Ascending aorta (tissue), 2 donors: ENCODE data around the gene SCUBE3. TPM values are rescaled to one million over a fixed set of nuclear protein-coding genes. Genes with fewer than 3 reads are reported as not detected.
A peak's percentile ranks its signal among the peaks of the same experiment; 100 is the strongest.

Source experiments
- DNase-seq, 2 donors: peaks; one replicate each; pipeline ENCODE4 v3.0.0-alpha.2; 2019; ENCODE audit warnings: low spot score in 2 of 2
- H3K27ac ChIP-seq, 2 donors: fragments of 200-600 bp; sonication (generic); one replicate each; pipeline ENCODE4 v1.5.1; 2016 to 2017; ENCODE audit warnings: mild to moderate bottlenecking in 1 of 2
- H3K27me3 ChIP-seq: fragments of 200-600 bp; sonication (generic); one replicate; pipeline ENCODE4 v1.5.1; 2017
- H3K36me3 ChIP-seq, 2 donors: fragments of 200-600 bp; sonication (generic); one replicate each; pipeline ENCODE4 v1.5.1; 2016
- H3K4me1 ChIP-seq, 2 donors: fragments of 200-600 bp; sonication (generic); one replicate each; pipeline ENCODE4 v1.5.1; 2016 to 2017; ENCODE audit warnings: mild to moderate bottlenecking in 1 of 2
- H3K4me3 ChIP-seq, 2 donors: fragments of 200-600 bp; sonication (generic); one replicate each; pipeline ENCODE4 v1.5.1; 2016 to 2017; ENCODE audit warnings: mild to moderate bottlenecking in 1 of 2
- H3K9me3 ChIP-seq, 2 donors: fragments of 200-600 bp; sonication (generic); one replicate each; pipeline ENCODE4 v1.5.1; 2016
- intact Hi-C: fragments of 100-400 bp; cut with DNase I; formaldehyde crosslinking; loops from one replicate; pipeline ENCODE4 v1.15.1; 2023
- total RNA-seq: library from RNA; depleted of rRNA; stranded (reverse); fragments of >200 nt; gene quantifications from one replicate; pipeline ENCODE4 v1.1.0, GENCODE V29; 2016
- TF ChIP-seq, protein P1 (sequence below), 3 experiments: fragments of 200-600 bp in 2 of 3; fragments of 450-650 bp in 1 of 3; sonication (generic) in 2 of 3; IDR thresholded peaks; one replicate each; pipeline ENCODE4 v1.5.1; 2016 to 2019; ENCODE audit warnings: antibody characterized with exemption in 3 of 3, mild to moderate bottlenecking in 1 of 3, moderate library complexity in 1 of 3

The SCUBE3 gene
- total RNA-seq, 1 donor from 2014 or later, result 29.5 TPM

GRCh38 chr6:35260591-35261570, 47.1 kb downstream of the SCUBE3 start:
- intact Hi-C loops, result loop anchor here (5.0 kb wide), 1 partner anchor 244 kb away; no protein-coding TSS in a partner anchor
- Histone ChIP-seq H3K27me3 (no peaks in the 10 kb centered on the region), H3K27ac (peak overlapping the region; percentile 97 to 98), H3K9me3 (no peaks in the 10 kb centered on the region), H3K4me3 (peak overlapping the region; percentile 77 to 89), H3K36me3 (no peaks in the 10 kb centered on the region), H3K4me1 (peaks cover 0 to 8% of the 10 kb centered on the region in 2 donors)
- TF ChIP-seq, protein P1, sequence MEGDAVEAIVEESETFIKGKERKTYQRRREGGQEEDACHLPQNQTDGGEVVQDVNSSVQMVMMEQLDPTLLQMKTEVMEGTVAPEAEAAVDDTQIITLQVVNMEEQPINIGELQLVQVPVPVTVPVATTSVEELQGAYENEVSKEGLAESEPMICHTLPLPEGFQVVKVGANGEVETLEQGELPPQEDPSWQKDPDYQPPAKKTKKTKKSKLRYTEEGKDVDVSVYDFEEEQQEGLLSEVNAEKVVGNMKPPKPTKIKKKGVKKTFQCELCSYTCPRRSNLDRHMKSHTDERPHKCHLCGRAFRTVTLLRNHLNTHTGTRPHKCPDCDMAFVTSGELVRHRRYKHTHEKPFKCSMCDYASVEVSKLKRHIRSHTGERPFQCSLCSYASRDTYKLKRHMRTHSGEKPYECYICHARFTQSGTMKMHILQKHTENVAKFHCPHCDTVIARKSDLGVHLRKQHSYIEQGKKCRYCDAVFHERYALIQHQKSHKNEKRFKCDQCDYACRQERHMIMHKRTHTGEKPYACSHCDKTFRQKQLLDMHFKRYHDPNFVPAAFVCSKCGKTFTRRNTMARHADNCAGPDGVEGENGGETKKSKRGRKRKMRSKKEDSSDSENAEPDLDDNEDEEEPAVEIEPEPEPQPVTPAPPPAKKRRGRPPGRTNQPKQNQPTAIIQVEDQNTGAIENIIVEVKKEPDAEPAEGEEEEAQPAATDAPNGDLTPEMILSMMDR (IDR thresholded peaks at IDR 0.05), result no peak
- no peak for DNase-seq

DNA sequence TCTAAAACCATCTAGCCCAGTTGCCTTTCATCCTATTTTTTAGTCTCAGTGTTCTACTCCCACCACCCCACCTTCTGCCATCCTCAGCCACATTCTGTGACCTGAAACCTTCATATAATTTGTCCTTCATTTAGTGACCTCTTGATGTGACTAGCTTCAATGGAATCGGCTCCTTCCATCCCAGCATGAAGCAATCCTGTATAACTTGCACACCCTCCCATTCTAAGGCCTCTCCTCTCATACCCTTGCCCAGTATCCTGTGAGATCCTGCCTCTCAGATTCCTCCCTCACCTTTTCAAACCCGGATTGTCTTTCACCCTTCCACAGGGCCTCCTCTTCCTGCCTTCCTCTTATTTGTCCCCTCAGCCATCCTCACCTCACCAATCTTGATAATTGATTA, 48.8 kb downstream of the SCUBE3 start:
- no peaks in the 10 kb centered on the region for H3K9me3 ChIP-seq
- no peak for DNase-seq
- no peaks in the 10 kb centered on the region for H3K27me3 ChIP-seq
- no peak overlapping the region for H3K4me3 ChIP-seq
- H3K27ac ChIP-seq, result peak overlapping the region in 1 of 2 donors; percentile 42
- H3K36me3 ChIP-seq, result no peaks in the 10 kb centered on the region
- TF ChIP-seq, protein P1 (IDR thresholded peaks at IDR 0.05), result no peak
- intact Hi-C loops, result loop anchor here (5.0 kb wide), 1 partner anchor 245 kb away; no protein-coding TSS in a partner anchor
- H3K4me1 ChIP-seq, result peaks cover 0 to 7% of the 10 kb centered on the region in 2 donors

DNA sequence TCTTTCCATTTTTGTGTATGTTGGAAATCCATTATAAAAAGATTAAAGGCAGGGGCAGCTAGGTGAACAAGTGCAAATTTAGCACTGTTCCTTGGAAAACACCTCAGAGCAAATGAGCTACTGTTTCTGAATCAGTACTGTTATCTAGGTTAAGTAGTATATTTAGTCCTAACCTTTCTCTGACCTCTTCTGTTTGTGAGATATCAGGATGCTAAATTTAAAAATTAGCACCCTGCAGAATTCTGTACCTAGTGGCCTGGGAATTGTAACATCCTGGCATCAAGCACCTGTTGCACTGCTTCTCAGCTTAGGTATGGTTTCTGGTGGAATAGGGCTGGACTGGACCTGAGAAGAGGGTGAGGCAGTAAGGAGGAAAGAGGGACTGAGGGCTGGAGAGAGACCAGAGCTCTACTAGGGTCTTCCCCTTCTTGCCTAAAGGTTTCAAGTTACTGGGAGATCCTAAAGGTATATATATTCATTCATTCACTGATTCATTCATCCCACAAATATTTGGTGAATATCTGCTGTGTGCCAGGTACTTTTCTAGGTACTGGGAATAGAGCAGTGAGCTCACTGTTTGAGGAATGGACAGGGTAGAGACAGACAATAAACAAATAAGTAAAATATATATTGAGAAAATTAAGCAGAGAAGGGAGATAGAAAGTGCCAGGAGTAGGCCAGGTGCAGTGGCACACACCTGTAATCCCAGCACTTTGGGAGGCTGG, 51.0 kb downstream of the SCUBE3 start:
- TF ChIP-seq, protein P1 (IDR thresholded peaks at IDR 0.05), result no peak
- no peaks in the 10 kb centered on the region for H3K27me3 ChIP-seq
- no peaks in the 10 kb centered on the region for H3K36me3 ChIP-seq
- intact Hi-C loops, result loop anchor here (5.0 kb wide), 1 partner anchor 247 kb away; no protein-coding TSS in a partner anchor
- peaks cover 0 to 3% of the 10 kb centered on the region in 2 donors for H3K4me1 ChIP-seq
- no peak overlapping the region for H3K27ac ChIP-seq
- no peaks in the 10 kb centered on the region for H3K9me3 ChIP-seq
- H3K4me3 ChIP-seq, result no peak overlapping the region
- DNase-seq, result no peak

DNA sequence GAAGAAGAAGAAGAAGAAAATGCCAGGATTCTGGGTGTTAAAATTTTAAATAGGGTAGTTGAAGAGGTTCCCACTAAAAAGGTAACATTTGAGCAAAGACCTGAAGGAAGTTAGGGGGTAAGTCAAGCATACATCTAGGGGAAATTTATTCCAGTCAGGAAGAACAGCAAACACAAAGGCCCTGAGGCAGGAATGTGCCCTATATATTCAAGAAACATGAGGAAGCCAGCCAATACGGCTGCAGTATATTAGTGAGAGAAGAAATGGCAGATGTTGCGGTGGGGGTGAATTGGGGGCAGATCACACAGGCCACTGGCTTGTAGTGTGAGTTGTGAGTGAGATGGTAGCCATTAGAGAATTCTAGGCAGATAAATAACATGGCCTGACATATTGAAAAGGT, 51.8 kb downstream of the SCUBE3 start:
- H3K27ac ChIP-seq, result no peak overlapping the region
- H3K4me1 ChIP-seq, result peaks cover 0 to 3% of the 10 kb centered on the region in 2 donors
- H3K27me3 ChIP-seq, result no peaks in the 10 kb centered on the region
- no peaks in the 10 kb centered on the region for H3K9me3 ChIP-seq
- no peak overlapping the region for H3K4me3 ChIP-seq
- TF ChIP-seq, protein P1 (IDR thresholded peaks at IDR 0.05), result no peak
- DNase-seq, result no peak
- intact Hi-C loops, result no loop called here
- H3K36me3 ChIP-seq, result no peaks in the 10 kb centered on the region

- Histone ChIP-seq H3K36me3 (no peaks in the 10 kb centered on the region), H3K27ac (no peak overlapping the region), H3K4me1 (peaks cover 0 to 3% of the 10 kb centered on the region in 2 donors), H3K27me3 (no peaks in the 10 kb centered on the region), H3K4me3 (no peak overlapping the region), H3K9me3 (no peaks in the 10 kb centered on the region)
- TF ChIP-seq, protein P1 (IDR thresholded peaks at IDR 0.05), result no peak
- intact Hi-C loops, result no loop called here
- no peak for DNase-seq
These were observed 53.7 kb downstream of the SCUBE3 start for GRCh38 chr6:35267446-35267845.
